Prostate gland (tissue), 2 donors: Measurements from ENCODE around the gene SLC34A1.

Experiments
- CTCF ChIP-seq, 4 experiments: fragments of 200-600 bp in 2 of 4; fragments of 450-650 bp in 2 of 4; sonication (generic) in 2 of 4; IDR thresholded peaks; 1 replicate in 3 of 4; 2 replicates in 1 of 4; pipeline ENCODE4 v1.5.1; 2016 to 2019; ENCODE audit warnings: antibody characterized with exemption in 4 of 4, mild to moderate bottlenecking in 2 of 4, moderate library complexity in 2 of 4
- POLR2A ChIP-seq: fragments of 450-650 bp; IDR thresholded peaks from one replicate; pipeline ENCODE4 v1.6.1; 2016; ENCODE audit warnings: antibody characterized with exemption, mild to moderate bottlenecking
- POLR2AphosphoS5 ChIP-seq: sonication (generic); formaldehyde crosslinking; IDR thresholded peaks from one replicate; pipeline ENCODE4 v1.6.1; 2017; ENCODE audit warnings: antibody characterized with exemption

DNA sequence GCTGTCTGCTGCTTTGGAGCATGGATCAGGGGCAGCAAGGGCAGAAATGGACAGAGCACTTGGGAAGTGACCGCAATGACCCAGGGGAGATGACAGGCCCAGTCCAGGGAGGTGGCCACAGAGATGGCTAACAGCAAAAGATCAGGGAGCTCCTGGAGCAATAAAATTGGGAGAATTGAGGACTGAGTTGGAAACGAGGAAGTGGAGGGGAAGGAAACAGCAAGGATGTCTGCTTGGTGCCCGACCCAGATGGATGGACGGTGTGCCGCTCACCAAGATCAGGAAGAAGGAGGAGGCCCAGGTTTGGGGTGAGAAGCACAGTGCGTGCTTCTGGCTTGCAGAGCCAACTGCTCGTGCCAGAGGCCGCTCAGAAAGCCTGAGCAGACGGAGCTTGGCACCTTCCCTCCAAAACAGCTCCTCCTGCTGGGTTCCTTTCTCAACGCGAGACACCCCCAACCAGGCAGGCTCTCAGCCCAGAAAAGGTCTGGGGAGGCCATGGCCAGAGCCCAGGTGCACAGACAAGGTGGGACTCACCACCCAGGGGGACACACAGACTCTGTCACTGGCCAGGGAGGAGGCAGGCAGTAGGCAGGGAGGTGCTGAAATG is 1.7 kb upstream of the SLC34A1 start:
- TF ChIP-seq CTCF (IDR thresholded peaks at IDR 0.05) = peak in 3 of 4 experiments; percentile 47 to 64 (median 63)
- no peak for TF ChIP-seq POLR2A
- peak; percentile 58 for TF ChIP-seq POLR2AphosphoS5
